Vagina (tissue), 2 donors: ENCODE data around the gene EARS2.

ENCODE experiments used
- POLR2A ChIP-seq, 2 donors: fragments of 450-650 bp; IDR thresholded peaks; one replicate each; pipeline ENCODE4 v1.6.1; 2017; ENCODE audit warnings: antibody characterized with exemption in 2 of 2, mild to moderate bottlenecking in 2 of 2, moderate library complexity in 2 of 2
- POLR2AphosphoS5 ChIP-seq, 2 donors: sonication (generic); formaldehyde crosslinking; IDR thresholded peaks; one replicate each; pipeline ENCODE4 v1.9.0; 2017; ENCODE audit warnings: antibody characterized with exemption in 2 of 2, mild to moderate bottlenecking in 2 of 2, low read depth in 1 of 2; ENCODE audit not compliant: insufficient read depth in 1 of 2
- TF ChIP-seq, protein P1 (sequence below), 3 experiments: fragments of 450-650 bp in 2 of 3; fragments of 200-600 bp in 1 of 3; sonication (generic) in 1 of 3; IDR thresholded peaks; one replicate each; pipeline ENCODE4 v1.5.1; 2017 to 2019; ENCODE audit warnings: antibody characterized with exemption in 3 of 3, mild to moderate bottlenecking in 2 of 3, moderate library complexity in 2 of 3

GRCh38 chr16:23485841-23486240 is 71.3 kb downstream of the EARS2 start:
- TF ChIP-seq, protein P1, sequence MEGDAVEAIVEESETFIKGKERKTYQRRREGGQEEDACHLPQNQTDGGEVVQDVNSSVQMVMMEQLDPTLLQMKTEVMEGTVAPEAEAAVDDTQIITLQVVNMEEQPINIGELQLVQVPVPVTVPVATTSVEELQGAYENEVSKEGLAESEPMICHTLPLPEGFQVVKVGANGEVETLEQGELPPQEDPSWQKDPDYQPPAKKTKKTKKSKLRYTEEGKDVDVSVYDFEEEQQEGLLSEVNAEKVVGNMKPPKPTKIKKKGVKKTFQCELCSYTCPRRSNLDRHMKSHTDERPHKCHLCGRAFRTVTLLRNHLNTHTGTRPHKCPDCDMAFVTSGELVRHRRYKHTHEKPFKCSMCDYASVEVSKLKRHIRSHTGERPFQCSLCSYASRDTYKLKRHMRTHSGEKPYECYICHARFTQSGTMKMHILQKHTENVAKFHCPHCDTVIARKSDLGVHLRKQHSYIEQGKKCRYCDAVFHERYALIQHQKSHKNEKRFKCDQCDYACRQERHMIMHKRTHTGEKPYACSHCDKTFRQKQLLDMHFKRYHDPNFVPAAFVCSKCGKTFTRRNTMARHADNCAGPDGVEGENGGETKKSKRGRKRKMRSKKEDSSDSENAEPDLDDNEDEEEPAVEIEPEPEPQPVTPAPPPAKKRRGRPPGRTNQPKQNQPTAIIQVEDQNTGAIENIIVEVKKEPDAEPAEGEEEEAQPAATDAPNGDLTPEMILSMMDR (IDR thresholded peaks at IDR 0.05): no peak
- TF ChIP-seq POLR2AphosphoS5 (IDR thresholded peaks at IDR 0.05; ENCODE audit: insufficient read depth in 1 of 2, low read depth in 1 of 2) (no peak), POLR2A (IDR thresholded peaks at IDR 0.05) (no peak)
